Loucy (cell line): ENCODE results near the gene STAP1.

Source experiments
- H2AFZ ChIP-seq: fragments of 200-600 bp; sonication (generic); 2 replicates; pipeline ENCODE4 v1.6.0; 2016; ENCODE audit warnings: antibody characterized with exemption, mild to moderate bottlenecking, low read length, moderate library complexity
- H3F3A ChIP-seq: fragments of 200-600 bp; 2 replicates; pipeline ENCODE4 v1.6.0; 2016; ENCODE audit warnings: antibody characterized with exemption, low read depth, mild to moderate bottlenecking
- H3K27me3 ChIP-seq: fragments of 200-600 bp; sonication (generic); 2 replicates; pipeline ENCODE4 v1.6.1; 2014; ENCODE audit warnings: low read length, mild to moderate bottlenecking; ENCODE audit not compliant: insufficient read depth, poor library complexity, severe bottlenecking
- H3K36me3 ChIP-seq: fragments of 200-600 bp; sonication (generic); 2 replicates; pipeline ENCODE4 v1.6.1; 2016; ENCODE audit warnings: low read length; ENCODE audit not compliant: insufficient read depth
- H3K4me1 ChIP-seq: fragments of 200-600 bp; sonication (generic); 2 replicates; pipeline ENCODE4 v1.5.1; 2014; ENCODE audit warnings: low read length, mild to moderate bottlenecking; ENCODE audit not compliant: insufficient read depth, poor library complexity, severe bottlenecking
- H3K4me2 ChIP-seq: fragments of 200-600 bp; sonication (generic); 2 replicates; pipeline ENCODE4 v1.6.0; 2014; ENCODE audit warnings: antibody characterized with exemption, low read length, low read depth, mild to moderate bottlenecking; ENCODE audit not compliant: poor library complexity, severe bottlenecking
- H3K4me3 ChIP-seq: fragments of 200-600 bp; sonication (generic); 2 replicates; pipeline ENCODE4 v1.5.1; 2014; ENCODE audit warnings: low read length, mild to moderate bottlenecking, mixed read lengths; ENCODE audit not compliant: poor library complexity, severe bottlenecking
- H3K79me2 ChIP-seq: fragments of 200-600 bp; sonication (generic); 2 replicates; pipeline ENCODE4 v1.6.1; 2014; ENCODE audit warnings: low read length; ENCODE audit not compliant: insufficient read depth
- H3K9ac ChIP-seq: fragments of 200-600 bp; sonication (generic); 2 replicates; pipeline ENCODE4 v1.6.0; 2014; ENCODE audit warnings: mild to moderate bottlenecking, low read depth, low read length, moderate library complexity; ENCODE audit not compliant: poor library complexity, severe bottlenecking
- H3K9me2 ChIP-seq: fragments of 200-600 bp; sonication (generic); replicated peaks from 2 replicates; pipeline ENCODE4 v1.6.1; 2016; ENCODE audit warnings: low read depth, low read length, mixed read lengths
- H3K9me3 ChIP-seq: fragments of 200-600 bp; sonication (generic); 2 replicates; pipeline ENCODE4 v1.6.1; 2014; ENCODE audit warnings: mild to moderate bottlenecking, antibody characterized with exemption, low read length, low read depth; ENCODE audit not compliant: insufficient read depth
- H4K20me1 ChIP-seq: fragments of 200-600 bp; sonication (generic); 2 replicates; pipeline ENCODE4 v1.6.0; 2014; ENCODE audit warnings: antibody characterized with exemption, low read length, mild to moderate bottlenecking; ENCODE audit not compliant: insufficient read depth, poor library complexity, severe bottlenecking
- CTCF ChIP-seq: fragments of 200-600 bp; sonication (generic); conservative IDR thresholded peaks from 2 replicates; pipeline ENCODE4 v1.5.1; 2014; ENCODE audit warnings: mild to moderate bottlenecking, antibody characterized with exemption, low read length
- EZH2phosphoT487 ChIP-seq: fragments of 200-600 bp; IDR thresholded peaks from 2 replicates; pipeline ENCODE4 v1.6.1; 2018; ENCODE audit warnings: antibody characterized with exemption, mild to moderate bottlenecking, moderate library complexity, borderline replicate concordance

The STAP1 gene

DNA sequence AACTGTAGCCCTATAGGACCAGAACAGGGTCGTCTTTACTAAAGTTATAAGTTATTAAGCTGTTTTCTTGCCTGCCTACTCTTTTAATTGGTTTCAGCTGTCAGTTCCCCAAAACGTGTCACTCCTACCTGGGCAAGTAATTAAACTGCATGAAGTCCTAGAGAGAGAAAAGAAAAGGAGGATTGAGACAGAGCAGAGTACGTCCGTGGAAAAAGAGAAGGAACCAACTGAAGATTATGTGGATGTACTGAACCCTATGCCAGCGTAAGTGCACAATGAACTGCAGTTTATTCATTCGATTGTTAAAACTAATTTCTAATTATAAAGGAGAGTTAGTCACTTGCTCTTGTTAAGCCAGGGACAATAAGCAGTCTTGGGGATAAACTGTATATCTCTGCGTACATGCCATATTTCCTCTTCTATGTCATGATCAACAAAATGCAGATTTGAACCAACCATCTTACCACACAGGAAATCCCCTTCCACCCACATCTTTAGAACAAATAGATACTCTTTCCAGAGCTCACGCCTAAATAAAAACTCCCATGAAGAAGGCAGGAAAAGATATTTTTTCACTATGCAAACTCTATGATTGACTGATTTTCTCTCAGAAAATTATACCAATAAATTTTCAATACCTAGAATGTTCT, 22.8 kb downstream of the STAP1 start:
- TF ChIP-seq CTCF, result no peak
- no peak for TF ChIP-seq EZH2phosphoT487
- Histone ChIP-seq H3F3A (peaks cover 3% of the 10 kb centered on the region; the same call in 1 of the 2 replicates), H3K27me3 (no peaks in the 10 kb centered on the region), H3K4me2 (peak overlapping the region; percentile 73), H3K36me3 (no peaks in the 10 kb centered on the region; the same call in 1 of the 2 replicates), H3K9me2 (no peaks in the 10 kb centered on the region), H3K4me1 (peaks cover 29% of the 10 kb centered on the region), H3K4me3 (peak overlapping the region; percentile 64), H3K9me3 (no peaks in the 10 kb centered on the region), H4K20me1 (no peaks in the 10 kb centered on the region), H2AFZ (no peak overlapping the region), H3K79me2 (no peaks in the 10 kb centered on the region), H3K9ac (peak overlapping the region; percentile 37)

DNA sequence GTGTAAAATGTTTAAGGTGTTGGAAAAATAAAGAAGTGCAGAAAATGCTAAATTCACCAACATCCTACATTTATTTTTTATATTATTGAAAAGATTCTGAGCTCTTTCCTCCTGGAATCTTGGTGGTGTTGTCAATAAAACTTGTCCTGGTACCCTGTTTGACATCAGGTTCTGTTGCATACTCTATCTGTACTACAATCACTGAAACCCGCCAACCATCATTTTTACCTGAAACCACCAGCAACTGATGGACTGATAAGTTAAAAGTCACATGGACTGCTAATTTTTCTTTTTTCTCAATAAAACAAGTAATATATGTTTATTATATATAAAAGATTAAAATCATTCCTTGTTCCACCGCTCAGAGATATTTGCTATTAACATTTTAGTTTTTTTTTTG, 23.4 kb downstream of the STAP1 start:
- H3K9me3 ChIP-seq, result no peaks in the 10 kb centered on the region
- no peaks in the 10 kb centered on the region for H3K27me3 ChIP-seq
- H3K79me2 ChIP-seq, result no peaks in the 10 kb centered on the region
- H3K4me2 ChIP-seq, result peak overlapping the region; percentile 73
- H3K4me3 ChIP-seq, result peak overlapping the region; percentile 64
- no peaks in the 10 kb centered on the region; the same call in 1 of the 2 replicates for H3K36me3 ChIP-seq
- H3F3A ChIP-seq, result peaks cover 3% of the 10 kb centered on the region; the same call in 1 of the 2 replicates
- peak overlapping the region; percentile 13 for H3K9ac ChIP-seq
- no peaks in the 10 kb centered on the region for H4K20me1 ChIP-seq
- peaks cover 28% of the 10 kb centered on the region for H3K4me1 ChIP-seq
- TF ChIP-seq EZH2phosphoT487, result no peak
- no peak for TF ChIP-seq CTCF
- no peak overlapping the region for H2AFZ ChIP-seq
- H3K9me2 ChIP-seq, result no peaks in the 10 kb centered on the region

DNA sequence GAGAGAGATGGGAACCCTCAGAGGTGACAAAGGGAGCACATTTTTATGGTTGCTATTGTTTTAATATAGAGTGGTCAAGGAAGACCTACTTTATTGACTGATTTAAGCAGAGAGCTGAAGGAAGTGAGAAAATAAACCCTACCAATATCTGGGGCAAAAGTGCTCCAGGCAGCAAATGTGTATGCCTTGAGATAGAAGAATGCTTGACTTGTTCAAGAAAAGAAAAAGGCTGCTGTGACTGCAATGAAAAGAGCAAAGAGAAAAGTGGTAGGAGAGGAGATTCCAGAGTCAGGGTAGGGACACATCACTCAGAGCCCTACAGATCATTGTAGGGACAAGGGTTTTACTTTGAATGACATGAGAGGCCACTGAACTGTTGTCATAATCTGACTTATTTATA, 26.0 kb downstream of the STAP1 start:
- TF ChIP-seq EZH2phosphoT487 (no peak), CTCF (no peak)
- Histone ChIP-seq H3K36me3 (no peaks in the 10 kb centered on the region; the same call in 1 of the 2 replicates), H3K9ac (no peak overlapping the region), H3K9me2 (no peaks in the 10 kb centered on the region), H3K9me3 (no peaks in the 10 kb centered on the region), H3K79me2 (no peaks in the 10 kb centered on the region), H3K4me2 (no peak overlapping the region), H3K4me3 (no peak overlapping the region), H3F3A (peaks cover 3% of the 10 kb centered on the region; the same call in 1 of the 2 replicates), H3K4me1 (peaks cover 24% of the 10 kb centered on the region), H4K20me1 (no peaks in the 10 kb centered on the region), H2AFZ (peak overlapping the region; percentile 3; the same call in 1 of the 2 replicates), H3K27me3 (no peaks in the 10 kb centered on the region)
